Muscle of leg (tissue), 11 donors: ENCODE results near the gene KCNJ1. TPM values are rescaled to one million over a fixed set of nuclear protein-coding genes. Genes with fewer than 3 reads are reported as not detected.

Experiments used
- DNase-seq: peaks from one replicate; pipeline ENCODE4 v3.0.0; 2013
- H3K27ac ChIP-seq: one replicate; pipeline ENCODE4 v1.5.1; 2013; ENCODE audit warnings: mild to moderate bottlenecking, low read length, control low read depth
- H3K27me3 ChIP-seq: one replicate; pipeline ENCODE4 v1.6.1; 2013; ENCODE audit warnings: low read length; ENCODE audit not compliant: control insufficient read depth, insufficient read depth
- H3K36me3 ChIP-seq: one replicate; pipeline ENCODE4 v1.6.1; 2013; ENCODE audit warnings: low read length; ENCODE audit not compliant: control insufficient read depth, insufficient read depth
- H3K4me1 ChIP-seq: one replicate; pipeline ENCODE4 v1.6.1; 2013; ENCODE audit warnings: low read length; ENCODE audit not compliant: control insufficient read depth, insufficient read depth
- H3K4me3 ChIP-seq: one replicate; pipeline ENCODE4 v1.5.1; 2013; ENCODE audit warnings: low read length, control low read depth
- H3K9me3 ChIP-seq: replicated peaks from 2 replicates; pipeline ENCODE4 v1.6.1; 2013; ENCODE audit warnings: low read depth, low read length; ENCODE audit not compliant: control insufficient read depth
- WGBS: methylation state at CpG from one replicate; pipeline ENCODE4 v1.1.5; 2013; ENCODE audit warnings: missing lambda C conversion rate; ENCODE audit not compliant: insufficient coverage; 5-methylcytosine and 5-hydroxymethylcytosine counted together
- polyA plus RNA-seq, 8 donors: library from polyadenylated mRNA; unstranded; fragments of 120-200 nt; gene quantifications; one replicate each; pipeline versions ENCODE4 v1.2.1 to v1.2.3, GENCODE V29; 2013; ENCODE audit warnings: inconsistent platforms in 1 of 8, low replicate concordance in 1 of 8; ENCODE audit not compliant: insufficient read length in 8 of 8, insufficient read depth in 1 of 8
- total RNA-seq: library from RNA; stranded (reverse); fragments of 120-200 nt; gene quantifications from one replicate; pipeline ENCODE4 v1.2.4, GENCODE V29; 2013

KCNJ1 gene
- total and polyA plus RNA-seq, 9 donors: 0.08 to 0.44 (median 0.19) TPM; not detected in 1

DNA sequence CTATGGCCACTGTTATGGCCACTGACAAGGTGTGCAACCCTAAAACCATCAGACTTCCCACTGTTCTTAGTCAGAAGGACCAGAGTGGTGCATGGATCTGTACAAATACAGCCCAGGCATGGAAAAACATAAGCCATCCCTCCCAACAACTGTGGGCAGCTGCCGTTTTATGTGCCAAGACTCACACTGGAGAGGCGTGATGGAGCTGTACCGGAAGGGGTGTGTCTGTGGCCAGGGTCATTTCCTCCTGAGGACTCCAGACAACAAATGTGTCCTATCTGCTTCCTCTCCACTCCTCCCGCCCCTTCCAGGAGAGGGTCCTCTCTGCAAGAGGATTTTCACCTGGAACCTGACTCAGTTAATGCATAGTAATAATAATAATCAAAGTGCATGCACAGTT lies 29.5 kb downstream of the KCNJ1 start:
- no peak for DNase-seq
- Histone ChIP-seq H3K4me1 (peaks cover 15% of the 10 kb centered on the region), H3K4me3 (no peak overlapping the region), H3K27ac (no peak overlapping the region), H3K9me3 (no peaks in the 10 kb centered on the region), H3K36me3 (no peaks in the 10 kb centered on the region), H3K27me3 (peaks cover 2% of the 10 kb centered on the region)
- WGBS: 40% methylated on average over 1 of the region's 4 CpGs

DNA sequence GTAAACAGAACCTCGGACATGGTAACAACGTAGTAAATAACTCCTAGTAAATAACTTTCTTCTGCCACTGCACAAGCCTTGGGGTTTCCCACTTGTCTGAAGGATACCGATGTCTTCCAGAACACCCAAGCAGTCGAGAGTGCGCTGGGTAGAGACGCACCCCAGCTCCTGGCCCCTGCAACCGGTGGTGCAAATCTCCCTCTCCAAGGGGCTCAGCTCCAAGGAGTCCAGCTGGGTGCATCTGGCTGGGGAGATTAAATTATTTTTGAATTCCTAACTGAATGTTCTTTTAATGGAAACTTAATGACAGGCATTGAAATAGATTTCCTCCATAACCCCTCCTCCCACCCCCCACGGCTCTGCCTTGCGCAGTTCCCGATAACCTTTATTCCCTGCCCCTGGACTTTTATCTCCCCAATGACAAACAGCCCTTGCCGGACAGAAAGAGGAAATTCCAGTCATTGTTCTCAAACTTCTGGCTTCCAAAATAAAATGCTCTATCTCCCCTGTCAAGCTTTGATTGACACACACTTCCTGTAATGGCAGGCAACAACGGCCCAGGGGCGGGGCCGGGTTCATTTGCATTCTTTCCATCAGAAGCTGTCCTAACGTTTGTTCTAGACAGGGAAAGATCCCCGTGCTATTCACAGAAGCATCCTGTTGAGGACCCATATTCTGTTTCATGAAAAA lies 31.2 kb downstream of the KCNJ1 start:
- H3K27me3 ChIP-seq: peaks cover 4% of the 10 kb centered on the region
- peak; percentile 38 for DNase-seq
- no peaks in the 10 kb centered on the region for H3K9me3 ChIP-seq
- H3K27ac ChIP-seq: peak overlapping the region; percentile 59
- 27% methylated on average over 9 of the region's 16 CpGs for WGBS
- H3K4me1 ChIP-seq: peaks cover 15% of the 10 kb centered on the region
- H3K4me3 ChIP-seq: no peak overlapping the region
- no peaks in the 10 kb centered on the region for H3K36me3 ChIP-seq

DNA sequence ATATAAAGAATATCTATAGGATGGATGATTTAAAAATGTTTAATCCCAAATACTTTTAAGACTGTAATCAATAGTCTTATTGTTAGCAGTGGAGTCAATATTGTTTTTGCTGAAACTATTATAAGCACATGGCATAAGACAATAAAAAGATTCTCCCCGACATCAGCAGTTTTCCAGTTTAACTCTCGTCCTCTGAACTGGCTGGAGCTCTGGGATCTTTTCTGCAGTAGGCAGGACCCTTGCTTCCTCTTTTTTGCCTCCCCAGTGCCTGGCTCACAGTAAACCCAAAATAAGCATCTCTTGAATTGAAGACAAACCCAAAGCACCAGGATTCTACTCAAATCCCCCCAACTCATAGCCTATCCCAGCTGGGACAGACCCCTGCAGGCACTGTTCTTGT lies 32.9 kb downstream of the KCNJ1 start:
- Histone ChIP-seq H3K4me1 (peaks cover 15% of the 10 kb centered on the region), H3K36me3 (no peaks in the 10 kb centered on the region)
- WGBS: 63% methylated on average over 2 of the region's 2 CpGs

DNA sequence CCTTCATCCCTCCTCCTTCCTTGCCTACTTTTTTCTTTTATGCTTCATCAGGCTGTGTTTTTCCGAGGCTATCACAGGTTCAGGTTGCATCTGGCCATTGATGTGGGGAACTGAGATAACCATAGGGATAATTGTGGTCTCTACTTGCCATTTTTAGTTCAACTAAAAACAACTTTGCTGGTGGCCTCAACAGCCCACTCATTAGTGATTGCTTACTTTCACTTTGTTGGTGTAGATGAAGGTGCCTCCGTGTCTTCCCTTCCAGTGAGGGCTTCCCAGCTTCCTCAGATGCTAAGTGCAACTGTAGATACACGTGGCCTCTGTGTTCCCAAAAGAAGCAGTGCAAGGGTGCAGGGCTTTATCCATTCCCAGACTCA lies 35.0 kb downstream of the KCNJ1 start:
- no peak overlapping the region for H3K27ac ChIP-seq
- peaks cover 10% of the 10 kb centered on the region for H3K4me1 ChIP-seq
- DNase-seq: no peak
- H3K27me3 ChIP-seq: peaks cover 4% of the 10 kb centered on the region
- H3K9me3 ChIP-seq: no peaks in the 10 kb centered on the region
- H3K36me3 ChIP-seq: no peaks in the 10 kb centered on the region
- H3K4me3 ChIP-seq: no peak overlapping the region
- no CpG with 5 or more reads among the region's 3 CpGs for WGBS

More for the DNA sequence above, 32.9 kb downstream of the KCNJ1 start:
- H3K27ac ChIP-seq: no peak overlapping the region
- H3K9me3 ChIP-seq: no peaks in the 10 kb centered on the region
- no peak for DNase-seq
- peaks cover 4% of the 10 kb centered on the region for H3K27me3 ChIP-seq
- H3K4me3 ChIP-seq: no peak overlapping the region

DNA sequence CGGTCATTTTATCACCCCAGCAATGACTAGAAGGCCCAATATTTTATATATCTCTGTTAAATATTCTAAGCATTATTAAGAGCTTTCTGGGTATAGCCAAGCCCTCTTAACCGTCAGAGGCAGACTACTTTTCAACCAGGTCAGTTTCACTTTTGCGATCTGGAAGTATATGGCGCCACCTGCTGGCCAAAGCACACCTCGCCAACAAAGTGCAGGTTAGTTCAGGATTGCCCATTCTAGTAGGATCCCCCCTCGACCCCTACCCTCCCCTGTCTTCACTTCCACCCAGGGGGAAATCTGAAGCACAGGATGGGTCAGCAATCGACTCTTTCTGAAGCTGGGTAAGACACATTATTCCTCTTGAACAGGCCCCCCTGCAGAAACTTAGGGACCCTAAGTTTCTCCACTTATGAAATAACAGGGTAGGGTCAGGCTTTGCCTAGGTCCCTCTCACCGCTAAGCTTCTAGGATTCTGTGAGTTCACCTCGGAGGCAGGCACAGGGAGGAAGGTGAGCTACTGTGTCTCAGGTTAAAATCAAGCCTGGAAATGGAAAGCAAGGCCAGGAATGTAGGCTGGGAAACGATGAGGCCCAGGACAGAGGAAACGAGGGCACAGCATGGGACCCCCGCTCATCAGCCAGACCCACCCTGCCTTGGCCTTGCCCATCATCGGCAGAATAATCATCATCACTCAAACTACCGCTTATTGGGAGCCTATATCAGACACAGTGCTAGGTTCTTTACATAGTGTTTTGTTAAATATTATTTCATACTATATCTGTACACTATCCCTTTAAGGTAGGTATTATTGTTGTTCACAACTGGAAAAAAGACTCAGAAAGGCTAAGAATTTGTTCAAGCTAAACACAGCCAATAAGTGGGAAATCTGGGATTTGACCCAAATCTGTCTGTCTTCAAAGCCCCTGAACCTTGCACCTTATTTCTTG lies 35.6 kb downstream of the KCNJ1 start:
- no peak overlapping the region for H3K27ac ChIP-seq
- 15% methylated on average over 8 of the region's 14 CpGs for WGBS
- H3K36me3 ChIP-seq: no peaks in the 10 kb centered on the region

DNA sequence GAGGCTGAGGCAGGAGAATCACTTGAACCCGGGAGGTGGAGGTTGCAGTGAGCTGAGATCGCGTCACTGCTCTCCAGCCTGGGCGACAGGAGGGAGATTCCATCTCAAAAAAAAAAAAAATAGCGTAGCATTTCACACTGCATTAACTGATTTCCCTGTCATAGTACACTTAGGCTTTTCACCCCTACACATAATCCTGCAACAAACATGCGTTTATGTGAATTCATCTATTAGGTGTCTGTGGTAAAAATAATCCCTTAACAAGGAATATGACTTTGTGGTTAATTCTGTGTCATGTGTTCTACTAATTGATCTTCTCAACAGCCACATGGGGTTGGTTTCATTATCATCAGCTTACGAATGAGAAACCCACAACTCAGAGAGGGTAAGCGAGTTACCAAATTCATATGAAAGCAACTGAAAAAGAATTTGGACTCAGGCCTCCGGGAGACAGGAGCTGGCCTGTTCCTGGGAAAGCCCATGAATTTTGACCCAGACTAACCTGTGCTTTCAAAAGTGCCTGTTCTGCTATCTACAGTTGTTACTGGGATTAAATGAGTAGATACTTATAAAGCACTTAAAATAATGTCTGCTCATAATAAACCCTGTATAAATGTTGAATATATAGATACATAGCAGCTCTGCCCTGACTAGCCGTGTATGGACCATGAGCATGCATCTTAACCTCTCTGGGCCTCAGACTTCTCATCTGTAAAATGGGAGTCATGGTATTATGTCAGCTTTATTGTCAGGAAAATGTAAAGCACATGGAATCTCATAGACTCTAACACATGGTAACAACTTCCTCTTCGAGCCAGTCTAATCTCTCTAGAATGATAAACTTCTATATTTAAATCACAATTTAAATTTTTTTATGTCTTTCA lies 36.6 kb downstream of the KCNJ1 start:
- Histone ChIP-seq H3K27ac (no peak overlapping the region), H3K4me3 (no peak overlapping the region), H3K4me1 (peaks cover 6% of the 10 kb centered on the region), H3K36me3 (no peaks in the 10 kb centered on the region), H3K9me3 (peaks cover 2% of the 10 kb centered on the region), H3K27me3 (peaks cover 4% of the 10 kb centered on the region)
- WGBS: 92% methylated on average over 2 of the region's 11 CpGs
- DNase-seq: no peak

More for the DNA sequence above, 35.6 kb downstream of the KCNJ1 start:
- no peak overlapping the region for H3K4me3 ChIP-seq
- H3K9me3 ChIP-seq: no peaks in the 10 kb centered on the region
- H3K27me3 ChIP-seq: peaks cover 4% of the 10 kb centered on the region
- DNase-seq: peak; percentile 89
- H3K4me1 ChIP-seq: peaks cover 10% of the 10 kb centered on the region

DNA sequence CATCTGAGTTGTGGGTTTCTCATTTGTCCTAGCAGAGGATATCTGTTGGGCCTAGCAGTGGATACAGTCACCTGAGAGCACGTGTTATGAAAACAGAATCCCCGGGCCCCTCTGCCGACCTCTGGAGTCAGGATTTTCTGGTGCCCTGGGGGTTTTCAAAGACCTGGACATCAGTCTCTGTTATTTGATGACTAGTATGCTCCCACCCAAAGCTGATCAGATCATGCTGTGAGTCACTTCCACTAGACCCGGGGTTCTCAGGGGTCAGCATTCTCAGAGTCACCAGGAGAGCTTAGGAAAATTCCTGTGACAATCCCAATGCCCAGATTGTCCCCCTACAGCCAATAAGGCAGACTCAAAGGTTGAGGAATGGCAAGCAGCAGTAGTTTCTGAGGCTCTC lies 38.7 kb downstream of the KCNJ1 start:
- H3K27ac ChIP-seq: no peak overlapping the region
- no peak for DNase-seq
- 78% methylated on average over 4 of the region's 4 CpGs for WGBS
- peaks cover 5% of the 10 kb centered on the region for H3K27me3 ChIP-seq
- H3K36me3 ChIP-seq: no peaks in the 10 kb centered on the region
- H3K4me1 ChIP-seq: peaks cover 6% of the 10 kb centered on the region
- H3K4me3 ChIP-seq: no peak overlapping the region
- H3K9me3 ChIP-seq: peaks cover 2% of the 10 kb centered on the region

DNA sequence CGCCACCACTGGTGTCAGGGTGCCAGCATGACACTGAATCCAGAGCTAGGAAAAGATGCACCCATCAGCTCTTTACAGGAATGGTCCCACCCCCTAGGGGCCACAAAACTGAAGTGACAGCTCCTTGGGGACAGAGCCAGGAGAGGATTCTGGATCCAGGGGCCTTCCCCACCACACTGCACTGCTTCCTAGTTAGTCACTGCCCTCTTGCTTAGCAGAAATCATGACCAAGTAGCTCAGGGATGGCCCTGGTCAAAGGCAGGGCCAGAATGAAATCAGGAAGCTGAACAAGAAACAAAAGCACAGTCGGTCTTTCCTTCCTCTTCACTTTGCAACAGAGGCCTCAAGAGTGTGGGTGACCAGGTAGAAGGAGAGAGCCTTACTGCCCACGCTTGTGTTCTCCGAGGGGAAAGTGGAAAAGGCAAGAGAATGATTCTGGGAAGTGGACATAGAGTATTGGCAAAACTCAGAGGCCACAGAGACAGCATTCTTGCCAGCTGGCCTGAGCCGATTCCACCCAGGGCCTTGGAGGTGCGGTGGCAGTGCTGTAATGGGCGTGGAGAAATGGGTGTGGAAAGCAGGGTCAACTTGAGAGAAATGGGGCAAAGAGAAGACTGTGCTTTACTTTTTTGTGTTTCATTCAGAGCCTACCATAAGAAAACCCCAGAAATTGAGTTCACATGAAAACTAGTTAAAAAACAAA lies 39.8 kb downstream of the KCNJ1 start:
- Histone ChIP-seq H3K4me1 (peaks cover 6% of the 10 kb centered on the region), H3K36me3 (no peaks in the 10 kb centered on the region), H3K9me3 (peaks cover 2% of the 10 kb centered on the region), H3K27me3 (peaks cover 3% of the 10 kb centered on the region), H3K4me3 (no peak overlapping the region), H3K27ac (no peak overlapping the region)
- no peak for DNase-seq
- 88% methylated on average over 4 of the region's 7 CpGs for WGBS

DNA sequence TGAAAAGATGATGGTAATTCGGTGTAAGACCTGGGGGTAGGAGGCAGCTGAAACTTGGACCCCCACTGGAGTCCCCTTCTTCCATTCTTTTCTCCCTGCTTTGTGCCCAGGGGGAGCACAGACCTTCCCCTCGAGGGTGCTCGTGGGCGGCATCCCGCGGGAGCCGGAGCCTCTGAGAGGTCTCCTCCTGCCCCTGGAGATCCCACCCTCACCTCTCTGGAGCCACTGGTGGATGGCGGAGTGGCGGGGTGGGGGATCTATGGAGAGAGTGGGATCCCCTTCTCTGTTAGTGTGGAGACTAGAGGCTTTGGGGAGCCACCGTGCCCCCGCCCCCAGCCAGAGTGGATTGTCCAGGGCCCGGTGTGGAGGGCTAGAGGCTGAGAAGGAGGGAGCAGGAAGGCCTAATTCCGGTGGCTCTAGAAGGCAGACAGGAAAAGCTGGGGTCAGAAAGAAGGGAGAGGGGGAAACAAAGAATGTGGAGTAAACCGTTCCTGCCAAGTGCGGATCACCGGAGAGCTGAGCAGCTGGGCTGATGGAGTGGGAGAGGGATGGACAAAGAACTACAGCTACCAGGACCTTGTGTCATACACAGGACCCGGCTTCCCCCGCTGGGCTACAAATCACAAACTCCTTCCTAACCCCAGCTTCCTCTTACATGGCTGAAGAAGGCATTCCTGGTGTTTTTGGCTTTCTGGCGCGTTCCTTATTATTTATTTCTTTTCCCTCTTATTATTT lies 41.9 kb downstream of the KCNJ1 start:
- DNase-seq: peak; percentile 54
- peaks cover 2% of the 10 kb centered on the region for H3K27me3 ChIP-seq
- H3K9me3 ChIP-seq: peaks cover 2% of the 10 kb centered on the region
- WGBS: 62% methylated on average over 7 of the region's 20 CpGs
- no peaks in the 10 kb centered on the region for H3K36me3 ChIP-seq
- H3K4me3 ChIP-seq: no peak overlapping the region
- no peak overlapping the region for H3K27ac ChIP-seq
- H3K4me1 ChIP-seq: peaks cover 6% of the 10 kb centered on the region
